Measurements from ENCODE around the gene FXYD6.

DNA sequence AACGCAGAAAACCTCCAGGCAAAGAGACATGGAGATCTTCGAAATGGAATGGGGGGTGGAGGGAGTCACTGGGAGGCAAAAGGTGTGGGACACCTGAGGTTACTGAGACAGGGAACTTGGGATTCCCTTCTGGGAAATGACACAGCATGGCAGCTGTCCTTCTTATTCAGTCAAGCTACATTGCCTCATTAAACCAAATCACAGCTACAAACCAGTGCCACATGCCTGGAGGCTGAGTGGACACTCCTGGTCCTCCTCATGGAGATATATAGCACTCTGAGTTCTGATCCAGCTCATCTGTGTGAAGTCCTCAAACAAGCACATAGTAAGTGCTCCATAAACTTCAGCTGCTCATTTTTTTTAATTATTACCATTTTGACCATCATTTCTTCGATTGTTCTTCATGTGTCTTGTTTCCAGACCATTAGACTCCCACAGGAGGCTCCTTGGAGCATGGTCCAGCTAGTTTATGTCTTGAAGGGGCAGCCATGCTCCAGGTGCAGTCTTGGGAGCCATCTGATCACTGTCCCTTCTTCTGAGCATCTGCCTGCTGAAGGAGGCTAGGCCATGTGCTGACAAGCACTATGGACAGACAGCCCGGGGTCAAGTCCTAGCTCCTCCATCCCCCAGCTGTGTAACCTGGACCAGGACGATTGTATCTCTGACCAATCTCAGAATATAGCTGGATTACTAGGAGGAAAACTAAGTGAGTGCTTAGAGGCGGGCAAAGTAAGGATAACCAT, 42.2 kb downstream of the FXYD6 start:
- no peak for TF ChIP-seq CTCF (IDR thresholded peaks at IDR 0.05 in 4 of 5, conservative IDR thresholded peaks at IDR 0.05 in 1 of 5)
- TF ChIP-seq POLR2A (IDR thresholded peaks at IDR 0.05): no peak

Measured in gastrocnemius medialis (tissue), 4 donors.